ENCODE results near the gene GUCA1C.

- TF ChIP-seq RAD21 (conservative IDR thresholded peaks at IDR 0.05 in 1 of 2, IDR thresholded peaks at IDR 0.05 in 1 of 2) (no peak), CTCF (IDR thresholded peaks at IDR 0.05) (no peak), HES2 (IDR thresholded peaks at IDR 0.05) (no peak), ESRRA (IDR thresholded peaks at IDR 0.05; ENCODE audit: borderline replicate concordance, low read length) (no peak), HOXA7 (CRISPR knock-in tag; IDR thresholded peaks at IDR 0.05) (no peak), POLR2A (IDR thresholded peaks at IDR 0.05; ENCODE audit: low read length) (no peak), EHMT2 (IDR thresholded peaks at IDR 0.05; ENCODE audit: low read depth) (no peak)
Observed at GRCh38 chr3:108899530-108899929, 54.1 kb downstream of the GUCA1C start.

All from A549 (cell line).